ENCODE measurements around the gene SCMH1. TPM values are rescaled to one million over a fixed set of nuclear protein-coding genes. Genes with fewer than 3 reads are reported as not detected.
"Not testable (repeated sequence)": the region's sequence is repeated elsewhere in the genome, so short reads cannot be mapped to it uniquely, and the experiment has no call there.

Gene SCMH1
- total and polyA plus RNA-seq, 7 donors, result 16.2 to 39.4 (median 28.3) TPM

GRCh38 chr1:41260768-41261167, 18.7 kb upstream of the SCMH1 start:
- TF ChIP-seq, protein P1, sequence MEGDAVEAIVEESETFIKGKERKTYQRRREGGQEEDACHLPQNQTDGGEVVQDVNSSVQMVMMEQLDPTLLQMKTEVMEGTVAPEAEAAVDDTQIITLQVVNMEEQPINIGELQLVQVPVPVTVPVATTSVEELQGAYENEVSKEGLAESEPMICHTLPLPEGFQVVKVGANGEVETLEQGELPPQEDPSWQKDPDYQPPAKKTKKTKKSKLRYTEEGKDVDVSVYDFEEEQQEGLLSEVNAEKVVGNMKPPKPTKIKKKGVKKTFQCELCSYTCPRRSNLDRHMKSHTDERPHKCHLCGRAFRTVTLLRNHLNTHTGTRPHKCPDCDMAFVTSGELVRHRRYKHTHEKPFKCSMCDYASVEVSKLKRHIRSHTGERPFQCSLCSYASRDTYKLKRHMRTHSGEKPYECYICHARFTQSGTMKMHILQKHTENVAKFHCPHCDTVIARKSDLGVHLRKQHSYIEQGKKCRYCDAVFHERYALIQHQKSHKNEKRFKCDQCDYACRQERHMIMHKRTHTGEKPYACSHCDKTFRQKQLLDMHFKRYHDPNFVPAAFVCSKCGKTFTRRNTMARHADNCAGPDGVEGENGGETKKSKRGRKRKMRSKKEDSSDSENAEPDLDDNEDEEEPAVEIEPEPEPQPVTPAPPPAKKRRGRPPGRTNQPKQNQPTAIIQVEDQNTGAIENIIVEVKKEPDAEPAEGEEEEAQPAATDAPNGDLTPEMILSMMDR (IDR thresholded peaks at IDR 0.05), result no peak
- Histone ChIP-seq H3K9me3 (no peaks in the 10 kb centered on the region), H3K27me3 (ENCODE audit: insufficient read depth in 3 of 3, low read length in 2 of 3) (no peaks in the 10 kb centered on the region), H3K27ac (no peak overlapping the region), H3K36me3 (ENCODE audit: insufficient read depth in 1 of 2, low read depth in 1 of 2) (no peaks in the 10 kb centered on the region), H3K4me3 (no peak overlapping the region), H3K4me1 (no peaks in the 10 kb centered on the region)
- no peak for DNase-seq
- intact Hi-C loops (cut with DNase I), result no loop called here
- ATAC-seq, result no peak
- WGBS, 3 donors, result 96 to 99% (median 97%) methylated on average over 2 of the region's 2 CpGs

DNA sequence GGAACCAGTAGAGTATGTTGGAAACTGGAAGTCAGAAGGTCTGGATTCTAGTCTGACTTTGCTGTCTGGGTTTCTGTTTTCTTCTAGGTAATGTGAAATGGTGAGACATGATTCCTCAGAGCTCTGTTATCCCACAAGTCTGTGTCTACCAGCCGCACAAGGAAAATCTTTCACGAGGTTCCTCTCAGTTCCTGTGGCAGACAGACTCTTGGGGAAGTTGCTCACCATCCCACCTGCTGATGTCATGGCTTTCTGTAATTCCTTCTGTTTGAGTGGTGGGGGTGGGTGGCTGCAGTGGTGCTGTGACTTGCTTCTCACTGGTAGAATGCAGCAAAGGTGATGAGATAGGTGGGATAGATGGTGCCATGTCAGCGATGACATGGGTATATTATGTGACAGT, 17.1 kb upstream of the SCMH1 start:
- Histone ChIP-seq H3K9me3 (no peaks in the 10 kb centered on the region), H3K4me3 (no peak overlapping the region), H3K36me3 (ENCODE audit: insufficient read depth in 1 of 2, low read depth in 1 of 2) (no peaks in the 10 kb centered on the region), H3K27ac (no peak overlapping the region), H3K27me3 (ENCODE audit: insufficient read depth in 3 of 3, low read length in 2 of 3) (no peaks in the 10 kb centered on the region), H3K4me1 (no peaks in the 10 kb centered on the region)
- ATAC-seq (no peak), DNase-seq (no peak)
- 83 to 85% (median 84%) methylated on average over 3 of the region's 3 CpGs for WGBS, 3 donors
- TF ChIP-seq, protein P1 (IDR thresholded peaks at IDR 0.05), result no peak
- intact Hi-C loops (cut with DNase I), result no loop called here

DNA sequence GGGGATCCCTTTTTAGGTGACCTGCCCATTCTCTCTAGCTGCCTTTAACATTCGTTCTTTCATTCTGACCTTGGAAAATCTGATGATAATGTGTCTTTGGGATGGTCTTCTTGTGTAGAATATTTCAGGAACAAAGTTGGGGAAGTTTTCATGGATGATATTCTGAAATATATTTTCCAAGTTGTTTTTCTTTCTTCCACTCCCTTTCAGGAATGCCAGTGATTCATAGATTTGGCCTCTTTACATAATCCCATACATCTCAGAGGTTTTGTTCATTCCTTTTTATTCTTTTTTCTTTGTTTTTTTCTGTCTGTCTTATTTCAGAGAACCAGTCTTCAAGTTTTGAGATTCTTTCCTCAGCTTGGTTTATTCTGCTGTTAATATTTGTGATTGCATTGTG, 13.9 kb upstream of the SCMH1 start:
- H3K4me3 ChIP-seq, result no peak overlapping the region
- 88 to 92% (median 91%) methylated on average over 1 of the region's 1 CpG for WGBS, 3 donors
- intact Hi-C loops (cut with DNase I), result no loop called here
- no peaks in the 10 kb centered on the region for H3K9me3 ChIP-seq
- no peak for DNase-seq
- TF ChIP-seq, protein P1 (IDR thresholded peaks at IDR 0.05), result no peak
- no peaks in the 10 kb centered on the region for H3K36me3 ChIP-seq (ENCODE audit: insufficient read depth in 1 of 2, low read depth in 1 of 2)
- H3K27ac ChIP-seq, result no peak overlapping the region
- no peak for ATAC-seq
- H3K27me3 ChIP-seq (ENCODE audit: insufficient read depth in 3 of 3, low read length in 2 of 3), result no peaks in the 10 kb centered on the region
- H3K4me1 ChIP-seq, result no peaks in the 10 kb centered on the region

DNA sequence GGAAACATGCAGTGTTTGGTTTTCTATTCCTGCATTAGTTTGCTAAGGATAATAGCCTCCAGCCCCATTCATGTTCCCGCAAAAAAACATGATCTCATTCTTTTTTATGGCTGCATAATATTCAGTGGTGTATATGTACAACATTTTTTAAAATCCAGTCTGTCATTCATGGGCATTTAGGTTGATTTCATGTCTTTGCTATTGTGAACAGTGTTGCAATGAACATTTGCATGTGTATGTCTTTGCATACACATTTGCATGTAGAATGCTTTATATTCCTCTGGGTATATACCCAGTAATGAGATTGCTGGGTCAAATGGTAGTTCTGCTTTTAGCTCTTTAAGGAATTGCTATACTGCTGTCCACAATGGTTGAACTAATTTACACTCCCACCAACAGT, 9.0 kb upstream of the SCMH1 start:
- ATAC-seq; H3K27me3 ChIP-seq (ENCODE audit: insufficient read depth in 3 of 3, low read length in 2 of 3); intact Hi-C loops (cut with DNase I); H3K4me1 ChIP-seq; H3K27ac ChIP-seq; H3K4me3 ChIP-seq; H3K36me3 ChIP-seq (ENCODE audit: insufficient read depth in 1 of 2, low read depth in 1 of 2); H3K9me3 ChIP-seq; DNase-seq: not testable (repeated sequence)
- WGBS, 3 donors, result 92 to 98% (median 94%) methylated on average over 1 of the region's 1 CpG

DNA sequence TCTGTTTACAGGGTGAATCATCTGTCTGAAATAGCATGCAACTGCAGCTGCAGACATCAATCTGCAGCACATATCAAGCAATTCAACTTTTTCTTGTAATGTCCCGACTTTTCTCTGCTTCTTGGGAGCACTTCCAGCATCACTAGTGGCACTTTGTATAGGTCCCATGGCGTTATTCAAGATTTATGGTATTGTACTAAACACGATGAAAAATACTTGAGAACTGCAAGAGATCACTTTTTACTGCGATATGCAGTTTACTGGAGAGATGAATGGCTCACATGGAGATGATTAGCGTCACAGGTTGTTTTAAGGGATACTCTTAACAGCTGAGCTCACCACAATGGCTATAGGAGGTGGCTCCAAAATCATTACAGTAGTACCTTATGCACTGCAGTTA, 7.2 kb upstream of the SCMH1 start:
- no peak overlapping the region for H3K27ac ChIP-seq
- TF ChIP-seq, protein P1 (IDR thresholded peaks at IDR 0.05), result no peak
- no peak for DNase-seq
- H3K4me1 ChIP-seq, result no peaks in the 10 kb centered on the region
- no peaks in the 10 kb centered on the region for H3K36me3 ChIP-seq (ENCODE audit: insufficient read depth in 1 of 2, low read depth in 1 of 2)
- H3K27me3 ChIP-seq (ENCODE audit: insufficient read depth in 3 of 3, low read length in 2 of 3), result no peaks in the 10 kb centered on the region
- intact Hi-C loops (cut with DNase I), result no loop called here
- 47 to 62% (median 60%) methylated on average over 5 of the region's 5 CpGs for WGBS, 3 donors
- H3K9me3 ChIP-seq, result no peaks in the 10 kb centered on the region
- no peak for ATAC-seq
- no peak overlapping the region for H3K4me3 ChIP-seq

Data from psoas muscle (tissue), 8 donors.